ENCODE data around the gene ERGIC3.

The ERGIC3 gene

GRCh38 chr20:35561671-35562070 is 19.8 kb downstream of the ERGIC3 start:
- DNase-seq (ENCODE audit: low read depth), result no peak

- no peak for DNase-seq (ENCODE audit: low read depth)
These were observed 20.7 kb downstream of the ERGIC3 start for GRCh38 chr20:35562541-35563110.

GRCh38 chr20:35563834-35564233 is 22.0 kb downstream of the ERGIC3 start:
- DNase-seq (ENCODE audit: low read depth), result no peak

GRCh38 chr20:35564905-35565304 is 23.0 kb downstream of the ERGIC3 start:
- DNase-seq (ENCODE audit: low read depth), result no peak

- DNase-seq (ENCODE audit: low read depth), result no peak
These were observed 26.8 kb downstream of the ERGIC3 start for GRCh38 chr20:35568645-35569044.

GRCh38 chr20:35571555-35571954 is 29.7 kb downstream of the ERGIC3 start:
- DNase-seq (ENCODE audit: low read depth), result no peak

GRCh38 chr20:35572838-35573237 is 31.0 kb downstream of the ERGIC3 start:
- DNase-seq (ENCODE audit: low read depth), result no peak

GRCh38 chr20:35575958-35576357 is 34.1 kb downstream of the ERGIC3 start:
- DNase-seq (ENCODE audit: low read depth), result no peak

- no peak for DNase-seq (ENCODE audit: low read depth)
These were observed 34.9 kb downstream of the ERGIC3 start for GRCh38 chr20:35576816-35577215.

GRCh38 chr20:35578469-35578868 is 36.6 kb downstream of the ERGIC3 start:
- no peak for DNase-seq (ENCODE audit: low read depth)

GRCh38 chr20:35579196-35579595 is 37.3 kb downstream of the ERGIC3 start:
- DNase-seq (ENCODE audit: low read depth), result no peak

- DNase-seq (ENCODE audit: low read depth), result no peak
These were observed 40.3 kb downstream of the ERGIC3 start for GRCh38 chr20:35582131-35582530.

GRCh38 chr20:35582741-35583404 is 41.0 kb downstream of the ERGIC3 start:
- DNase-seq (ENCODE audit: low read depth), result no peak

GRCh38 chr20:35583636-35584560 is 42.0 kb downstream of the ERGIC3 start:
- DNase-seq (ENCODE audit: low read depth), result no peak

GRCh38 chr20:35586751-35587425 is 45.0 kb downstream of the ERGIC3 start:
- DNase-seq (ENCODE audit: low read depth), result no peak

- DNase-seq (ENCODE audit: low read depth), result no peak
These were observed 45.6 kb downstream of the ERGIC3 start for GRCh38 chr20:35587436-35587835.

- DNase-seq (ENCODE audit: low read depth), result no peak
These were observed 46.5 kb downstream of the ERGIC3 start for GRCh38 chr20:35588397-35588796.

GRCh38 chr20:35592339-35592974 is 50.6 kb downstream of the ERGIC3 start:
- DNase-seq (ENCODE audit: low read depth), result no peak

- no peak for DNase-seq (ENCODE audit: low read depth)
These were observed 53.6 kb downstream of the ERGIC3 start for GRCh38 chr20:35595456-35595855.

GRCh38 chr20:35595901-35596300 is 54.0 kb downstream of the ERGIC3 start:
- no peak for DNase-seq (ENCODE audit: low read depth)

GRCh38 chr20:35597186-35597585 is 55.3 kb downstream of the ERGIC3 start:
- no peak for DNase-seq (ENCODE audit: low read depth)

- no peak for DNase-seq (ENCODE audit: low read depth)
These were observed 56.6 kb downstream of the ERGIC3 start for GRCh38 chr20:35598476-35598875.
